ENCODE measurements around the gene TREML1. TPM values are rescaled to one million over a fixed set of nuclear protein-coding genes. Genes with fewer than 3 reads are reported as not detected.
A peak's percentile ranks its signal among the peaks of the same experiment; 100 is the strongest.
"Not testable (repeated sequence)": the region's sequence is repeated elsewhere in the genome, so short reads cannot be mapped to it uniquely, and the experiment has no call there.

Gene TREML1, protein sequence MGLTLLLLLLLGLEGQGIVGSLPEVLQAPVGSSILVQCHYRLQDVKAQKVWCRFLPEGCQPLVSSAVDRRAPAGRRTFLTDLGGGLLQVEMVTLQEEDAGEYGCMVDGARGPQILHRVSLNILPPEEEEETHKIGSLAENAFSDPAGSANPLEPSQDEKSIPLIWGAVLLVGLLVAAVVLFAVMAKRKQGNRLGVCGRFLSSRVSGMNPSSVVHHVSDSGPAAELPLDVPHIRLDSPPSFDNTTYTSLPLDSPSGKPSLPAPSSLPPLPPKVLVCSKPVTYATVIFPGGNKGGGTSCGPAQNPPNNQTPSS
- not detected in 2 replicates for total RNA-seq

DNA sequence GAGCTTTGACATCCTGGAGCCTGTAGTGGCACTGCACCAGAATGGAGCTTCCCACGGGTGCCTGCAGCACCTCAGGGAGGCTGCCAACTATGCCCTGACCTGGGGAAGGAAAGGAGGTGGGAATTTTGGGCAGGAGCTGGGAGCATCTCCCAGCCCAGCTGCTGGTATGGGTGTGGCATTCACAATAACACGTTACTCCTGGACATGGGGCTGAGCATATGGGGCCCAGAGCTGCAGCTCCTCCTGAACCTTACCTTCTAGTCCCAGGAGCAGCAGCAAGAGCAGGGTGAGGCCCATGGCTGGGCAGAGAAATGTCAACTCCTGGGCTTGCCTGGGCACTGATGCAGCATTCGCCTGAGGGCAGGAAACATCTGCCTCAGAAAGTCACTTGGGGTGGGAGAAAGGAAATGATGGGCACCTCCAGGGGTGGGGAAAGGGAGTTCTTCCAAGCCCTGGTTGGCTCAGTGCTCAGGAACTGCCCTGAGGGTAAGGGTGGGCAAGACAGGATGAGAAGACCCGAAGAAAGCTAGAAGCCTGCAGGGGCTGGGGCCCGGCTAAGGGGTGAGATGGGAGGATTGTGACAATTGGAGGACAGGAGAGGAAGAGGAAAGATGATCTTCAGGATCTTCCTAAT is at the start of gene TREML1:
TSS of gene TREML1 (minus strand) at position 356 of the 634 bp plus-strand sequence. CDS start at position 297, 59 bp downstream.
- no peak for DNase-seq (ENCODE audit: low read depth in 2 of 2)

DNA sequence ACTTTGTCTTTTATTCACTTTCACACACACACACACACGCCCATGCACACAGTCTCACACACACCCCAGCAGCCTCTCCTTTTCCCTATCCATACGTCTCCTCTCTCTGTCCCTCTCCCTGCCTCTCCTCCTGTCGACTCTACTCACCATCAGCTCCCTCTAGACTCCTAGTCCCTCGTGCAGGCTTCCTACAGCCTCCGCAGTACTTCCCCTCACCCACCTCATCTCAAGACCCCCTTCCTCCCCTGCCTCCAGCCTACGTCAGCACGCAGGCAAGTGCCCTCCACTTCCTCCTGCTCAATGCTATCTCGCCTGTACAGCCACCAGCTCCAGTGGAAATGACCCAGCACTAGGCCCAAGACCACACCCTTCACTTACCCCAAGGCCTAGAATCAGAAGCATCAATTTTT is 47.6 kb upstream of the TREML1 start:
- no peak for DNase-seq (ENCODE audit: low read depth in 2 of 2)

DNA sequence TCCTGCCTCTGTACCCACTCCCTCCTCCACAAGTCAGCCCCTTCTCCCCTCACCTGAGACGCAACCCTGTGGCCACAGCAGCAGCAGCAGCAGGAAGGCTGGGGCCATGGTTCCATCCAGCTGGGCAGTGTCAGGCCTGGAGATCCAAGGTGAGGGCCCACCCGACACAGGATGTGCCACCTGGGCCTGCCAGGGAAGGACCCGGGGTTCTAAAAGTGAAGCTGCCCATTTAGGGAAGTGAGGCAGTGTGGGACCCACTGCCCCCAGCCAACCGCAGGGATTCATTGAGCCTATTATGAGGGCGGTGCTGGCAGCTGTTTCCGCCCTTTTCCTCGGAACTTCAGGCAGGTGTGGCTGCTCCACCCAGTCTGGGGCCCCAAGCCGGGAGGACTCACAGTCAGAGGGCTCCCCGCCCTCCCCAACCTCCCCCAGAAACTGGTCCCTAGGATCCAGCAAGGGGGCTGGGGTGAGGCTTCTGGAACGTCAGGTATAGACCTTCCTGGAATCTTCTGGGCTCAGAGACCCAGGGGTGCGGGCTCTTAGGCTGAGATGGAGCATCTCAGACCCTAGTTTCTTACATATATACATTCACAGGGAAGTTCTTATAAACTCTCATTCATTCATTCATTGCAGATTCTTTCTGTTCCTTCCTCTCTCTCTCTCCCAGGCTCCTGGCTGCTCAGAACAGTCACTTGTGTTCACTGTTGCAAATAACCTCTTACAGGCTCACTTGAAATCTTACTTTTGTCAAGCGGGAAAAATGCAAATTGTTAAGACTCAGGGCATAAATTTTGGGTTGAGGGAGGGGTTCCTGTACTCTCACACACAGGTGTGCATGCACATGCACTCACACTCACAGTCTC is 47.0 kb upstream of the TREML1 start, which contains the start of gene TREML2:
TSS of gene TREML2 (minus strand) at position 249 of the 863 bp plus-strand sequence. CDS start at position 108, 141 bp downstream.
- DNase-seq (ENCODE audit: low read depth in 2 of 2), result no peak

DNA sequence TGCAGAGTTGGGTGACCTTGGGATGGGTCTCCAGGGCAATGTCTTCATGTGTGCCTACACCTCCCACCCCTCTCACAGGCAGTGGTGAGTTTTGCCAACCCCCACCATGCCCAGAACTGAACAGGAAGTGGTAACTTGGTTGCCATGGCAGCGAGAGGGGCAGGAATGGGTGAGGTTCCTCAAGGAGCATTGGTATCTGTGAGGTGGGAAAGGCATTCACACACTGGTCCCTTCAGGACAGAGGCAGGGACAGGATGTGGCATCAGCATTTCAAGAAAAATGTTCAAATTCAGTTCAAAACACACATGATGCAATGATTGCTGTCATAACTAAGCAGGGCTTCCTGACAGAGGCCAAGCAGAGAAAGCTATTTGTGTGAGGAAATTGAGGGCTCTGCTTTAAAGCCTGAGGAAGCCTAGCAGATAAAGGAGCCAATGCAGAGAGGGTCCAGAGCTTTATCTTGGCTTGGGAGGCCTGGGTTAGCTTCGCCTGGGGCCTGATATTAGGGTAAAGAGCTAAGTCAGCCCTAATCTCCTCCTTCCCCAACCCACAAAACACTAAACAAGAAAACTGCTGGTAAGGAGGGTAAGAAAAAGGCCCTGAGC is 46.3 kb upstream of the TREML1 start:
- no peak for DNase-seq (ENCODE audit: low read depth in 2 of 2)

DNA sequence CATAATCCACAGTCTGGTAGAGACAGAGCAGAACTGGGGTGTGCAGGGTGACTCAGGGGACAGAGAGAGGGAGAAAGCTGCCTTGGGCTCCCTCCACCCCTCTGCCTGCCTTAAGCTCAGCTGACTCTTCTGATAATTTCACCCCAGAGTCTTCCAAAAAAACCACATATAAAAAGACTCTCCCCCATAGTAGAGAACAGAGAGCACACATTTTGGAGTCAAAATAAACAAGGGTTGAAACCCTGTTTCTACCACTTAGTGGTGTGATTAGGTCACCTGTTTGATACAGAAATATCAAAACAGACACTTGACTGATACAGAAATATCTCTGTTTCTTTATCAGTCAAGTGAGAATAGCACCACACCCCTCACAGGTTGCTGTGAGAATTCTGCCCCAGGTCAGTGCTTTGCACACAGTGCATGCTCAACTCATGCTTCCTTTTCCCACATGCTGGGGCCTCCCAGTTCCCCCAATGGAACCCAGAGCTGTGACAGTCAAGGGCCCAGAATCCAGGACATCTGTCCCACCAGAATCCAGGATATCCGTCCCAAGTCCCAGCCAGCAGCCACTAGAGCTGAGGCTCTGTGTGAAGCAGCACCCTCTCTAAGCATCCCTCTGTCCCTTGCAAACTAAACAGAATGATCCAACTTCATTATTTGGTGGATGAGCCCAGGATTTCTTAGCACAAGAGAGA is 45.6 kb upstream of the TREML1 start:
- no peak for DNase-seq (ENCODE audit: low read depth in 2 of 2)

DNA sequence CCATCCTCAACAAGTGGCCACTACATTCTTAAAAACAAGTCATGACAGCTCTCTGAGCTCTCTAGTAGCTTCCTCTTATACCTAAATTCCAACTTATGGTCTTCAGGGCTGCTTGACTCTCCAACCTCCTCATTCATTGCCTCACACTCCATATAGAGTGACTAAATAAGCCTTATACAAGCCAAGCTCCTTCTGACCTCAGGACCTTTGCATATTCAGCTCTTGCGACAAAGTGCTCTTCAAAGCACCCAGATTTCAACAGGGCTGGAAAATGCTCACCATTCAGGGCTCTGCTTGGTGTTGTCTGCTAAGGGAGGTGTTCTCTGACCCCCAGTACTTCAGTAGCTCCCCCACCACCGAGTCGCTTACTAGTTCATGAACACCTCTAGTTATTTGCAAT is 43.1 kb upstream of the TREML1 start:
- no peak for DNase-seq (ENCODE audit: low read depth in 2 of 2)

DNA sequence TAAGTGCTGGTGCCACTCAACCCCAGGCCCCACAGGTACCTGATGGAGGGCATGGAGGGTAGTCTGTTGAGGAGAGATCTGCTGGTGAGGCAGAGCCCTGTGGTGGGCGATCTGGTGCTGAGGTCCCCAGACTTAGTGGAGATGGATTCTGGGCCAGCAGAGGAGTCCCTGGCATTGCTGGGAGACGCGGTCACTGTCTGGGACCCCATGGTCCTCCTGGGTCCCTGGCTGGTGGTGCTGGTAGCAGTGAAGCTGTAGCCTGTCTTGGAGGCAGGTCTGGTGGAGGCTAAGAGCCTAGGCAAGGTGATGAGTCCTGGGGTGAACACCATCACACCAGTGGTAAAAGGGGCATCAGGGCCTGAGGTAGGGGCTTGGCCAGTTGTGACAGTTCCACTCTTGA is 40.2 kb upstream of the TREML1 start:
- DNase-seq (ENCODE audit: low read depth in 2 of 2), result no peak

DNA sequence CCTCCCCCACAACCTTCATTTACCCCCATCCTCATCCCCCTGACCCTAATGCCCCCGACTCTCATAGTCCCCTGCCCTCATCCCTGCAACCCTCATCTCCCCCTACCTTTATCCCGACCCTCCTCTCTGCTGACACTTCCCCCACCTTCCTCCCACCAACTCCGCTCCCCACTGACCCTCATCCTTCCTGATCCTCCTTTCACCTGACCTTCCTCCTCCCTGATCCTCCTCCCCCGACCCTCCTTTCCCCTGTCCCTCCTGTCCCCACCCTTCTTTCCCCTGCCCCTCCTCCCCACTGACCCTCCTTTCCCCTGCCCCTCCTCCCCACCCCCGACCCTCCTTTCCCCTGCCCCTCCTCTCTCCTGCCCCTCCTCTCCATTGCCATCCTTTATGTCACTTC is 39.7 kb upstream of the TREML1 start:
- no peak for DNase-seq (ENCODE audit: low read depth in 2 of 2)

DNA sequence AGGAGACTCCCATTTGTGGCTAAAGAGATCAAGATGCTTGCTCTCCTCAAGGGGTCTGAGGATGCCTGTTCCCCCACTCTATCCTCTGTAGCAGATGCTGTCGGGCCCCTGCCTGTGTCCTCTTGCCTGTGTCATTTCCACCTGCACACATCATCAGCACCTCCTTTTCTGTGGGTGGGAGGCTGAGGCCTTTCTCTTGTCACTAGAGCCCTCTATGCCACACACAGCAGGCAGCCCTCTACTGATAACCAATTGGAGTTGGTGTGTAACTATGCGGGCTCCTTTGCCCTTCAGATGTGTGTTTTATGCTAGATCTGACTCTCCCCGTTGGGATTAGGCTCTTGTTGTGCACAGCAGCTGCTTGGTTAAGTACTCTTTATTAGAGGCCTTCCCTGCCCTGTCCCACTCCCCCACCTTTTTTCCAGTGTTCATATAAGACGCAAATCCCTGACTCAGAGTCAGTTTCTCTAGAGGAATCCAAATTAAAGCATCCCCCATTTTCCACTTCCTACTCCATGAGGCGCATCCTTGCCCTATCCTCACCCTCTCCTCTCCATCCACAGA is 39.1 kb upstream of the TREML1 start:
- no peak for DNase-seq (ENCODE audit: low read depth in 2 of 2)

DNA sequence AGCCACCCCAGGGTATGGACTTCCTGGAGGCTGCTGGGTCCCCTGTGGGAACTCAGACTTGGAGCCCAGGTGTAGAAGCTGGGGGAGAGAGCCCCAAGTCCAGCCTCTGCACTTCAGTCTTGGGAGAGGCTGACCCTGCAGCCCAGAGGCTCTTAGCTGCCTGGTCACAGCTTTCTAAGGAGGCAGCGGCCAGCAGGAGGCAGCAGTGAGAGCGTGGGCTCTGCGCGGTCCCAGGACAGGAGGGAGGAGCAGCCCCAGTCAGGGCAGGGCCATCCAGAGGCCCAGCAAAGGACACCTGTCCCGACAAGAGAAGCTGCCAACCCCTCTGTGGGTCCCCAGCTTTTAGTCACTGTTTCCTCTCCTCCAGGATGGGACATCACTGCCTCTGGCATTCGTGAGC is 37.4 kb upstream of the TREML1 start:
- peak; percentile 6 to 33 for DNase-seq (ENCODE audit: low read depth in 2 of 2)

DNA sequence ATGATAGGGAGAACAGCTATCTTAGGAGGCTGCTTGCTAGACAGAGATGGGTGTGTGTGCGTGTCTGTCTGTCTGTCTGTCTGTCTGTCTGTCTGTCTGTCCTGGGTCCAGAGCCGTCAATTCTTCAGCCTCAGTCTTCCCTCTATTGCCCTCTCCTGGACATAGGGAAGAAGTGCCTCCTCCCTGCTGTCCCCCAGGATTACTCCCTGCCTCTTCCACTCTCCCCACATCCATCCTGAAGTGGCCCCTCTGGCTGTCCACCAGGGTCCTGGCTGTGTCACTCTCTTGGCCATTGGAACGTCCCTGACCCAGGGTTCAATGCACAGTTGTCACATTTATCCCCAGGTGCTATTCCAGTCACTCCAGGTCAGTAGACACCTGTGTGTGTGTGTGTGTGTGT is 36.6 kb upstream of the TREML1 start:
- DNase-seq (ENCODE audit: low read depth in 2 of 2), result no peak

DNA sequence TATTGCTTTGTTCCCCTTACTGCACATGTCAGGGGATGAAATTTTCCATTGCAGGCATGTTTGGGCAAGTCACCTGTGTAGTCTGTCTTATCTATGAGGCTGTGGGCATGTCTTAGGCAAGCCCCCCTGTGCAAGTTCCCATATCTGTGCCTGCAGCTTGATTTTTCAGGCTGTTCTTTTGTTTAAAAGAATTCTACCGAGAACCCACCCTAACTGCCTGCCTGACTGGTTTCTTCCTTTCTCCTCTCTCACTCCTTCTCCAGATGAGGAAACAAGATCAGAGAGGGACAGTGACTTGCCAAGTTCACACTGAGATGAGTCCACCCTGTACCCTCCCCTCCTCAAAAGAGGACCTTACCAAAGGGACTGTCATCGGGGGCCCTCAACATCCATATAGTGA is 35.8 kb upstream of the TREML1 start:
- DNase-seq (ENCODE audit: low read depth in 2 of 2), result no peak

DNA sequence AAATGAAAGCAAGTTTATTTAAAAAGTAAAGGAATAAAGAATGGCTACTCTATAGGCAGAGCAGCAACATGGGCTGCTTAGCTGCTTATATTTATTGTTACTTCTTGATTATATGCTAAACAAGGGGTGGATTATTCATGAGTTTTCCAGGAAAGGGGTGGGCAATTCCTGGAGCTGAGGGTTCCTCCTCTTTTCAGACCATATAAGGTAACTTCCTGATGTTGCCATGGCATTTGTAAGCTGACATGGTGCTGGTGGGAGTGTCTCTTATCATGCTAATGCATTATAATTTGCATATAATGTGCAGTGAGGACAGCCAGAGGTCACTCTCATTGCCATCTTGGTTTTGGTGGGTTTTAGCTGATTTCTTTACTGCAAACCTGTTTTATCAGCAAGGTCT is 34.9 kb upstream of the TREML1 start:
- not testable (repeated sequence) for DNase-seq (ENCODE audit: low read depth in 2 of 2)

DNA sequence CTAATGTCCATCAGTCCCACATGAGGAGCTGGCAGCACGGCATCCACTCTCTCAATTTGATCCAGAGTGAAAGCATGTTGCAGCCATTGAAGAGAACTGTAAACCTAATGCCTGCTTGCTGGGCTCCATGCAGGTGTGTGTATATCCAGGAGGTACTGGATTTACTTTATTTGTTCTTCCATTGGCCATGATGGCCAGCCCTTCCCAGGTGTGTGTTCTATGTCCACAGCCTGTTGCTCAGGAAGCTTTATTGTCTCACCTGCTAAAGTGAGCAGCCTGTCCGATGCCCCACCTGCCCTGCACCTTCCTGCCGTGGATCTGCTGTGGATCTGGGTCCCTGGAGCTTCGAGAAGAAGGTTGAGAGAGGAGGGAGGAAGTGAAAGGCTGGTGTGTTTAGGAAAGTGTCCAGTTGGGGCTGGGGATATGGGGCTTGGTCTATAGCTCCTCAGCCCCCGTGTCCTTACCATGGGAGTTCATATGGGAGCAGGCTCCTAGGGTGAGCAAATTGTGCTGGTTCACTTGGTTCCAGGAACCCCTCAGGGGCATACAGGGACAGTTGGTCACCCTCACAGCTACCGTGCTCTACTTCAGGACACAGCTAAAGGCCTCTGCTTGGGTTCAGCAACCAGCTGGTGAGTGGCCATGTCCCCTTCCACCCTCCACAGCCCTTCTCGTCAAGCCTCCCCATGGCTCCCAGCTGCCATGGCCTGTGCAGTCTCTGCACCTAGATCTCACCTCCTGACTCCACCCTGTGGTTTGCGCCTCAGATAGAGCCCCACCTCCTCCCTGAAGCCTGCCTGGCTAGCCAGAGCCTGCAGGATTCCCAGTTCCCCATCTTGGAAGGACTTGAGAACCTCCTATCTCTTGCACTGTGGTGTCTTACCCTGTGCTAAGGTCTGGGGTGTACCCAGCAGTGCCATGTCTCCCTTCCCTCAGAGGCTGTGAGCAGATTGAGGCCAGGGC is 34.1 kb upstream of the TREML1 start:
- no peak for DNase-seq (ENCODE audit: low read depth in 2 of 2)

DNA sequence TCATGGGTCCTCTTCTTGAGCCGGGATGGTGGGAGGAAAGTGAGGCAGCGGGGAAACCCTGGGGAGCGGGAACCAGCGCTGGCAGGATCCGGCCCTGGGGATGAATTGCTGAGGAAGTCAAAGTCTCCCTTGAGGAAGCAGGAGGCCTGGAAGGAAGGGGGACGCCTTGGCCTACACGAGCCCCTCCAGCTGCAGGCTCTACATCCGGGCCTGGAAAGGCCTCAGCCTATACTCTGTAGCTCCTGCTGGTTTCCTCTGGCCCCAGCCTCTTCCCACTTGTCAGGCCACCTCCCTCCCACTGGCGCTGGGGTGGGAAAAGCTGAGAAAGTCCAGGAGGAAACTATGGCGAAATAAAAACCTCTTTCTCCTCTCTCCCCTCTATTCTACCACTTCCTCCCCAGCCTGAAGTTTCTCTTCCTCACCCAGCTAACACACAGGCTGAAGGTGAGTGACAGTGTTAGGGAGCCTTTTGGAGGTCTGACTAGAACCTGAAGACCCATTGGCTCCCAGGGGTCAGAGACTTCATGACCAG is 31.9 kb upstream of the TREML1 start:
- no peak for DNase-seq (ENCODE audit: low read depth in 2 of 2)

DNA sequence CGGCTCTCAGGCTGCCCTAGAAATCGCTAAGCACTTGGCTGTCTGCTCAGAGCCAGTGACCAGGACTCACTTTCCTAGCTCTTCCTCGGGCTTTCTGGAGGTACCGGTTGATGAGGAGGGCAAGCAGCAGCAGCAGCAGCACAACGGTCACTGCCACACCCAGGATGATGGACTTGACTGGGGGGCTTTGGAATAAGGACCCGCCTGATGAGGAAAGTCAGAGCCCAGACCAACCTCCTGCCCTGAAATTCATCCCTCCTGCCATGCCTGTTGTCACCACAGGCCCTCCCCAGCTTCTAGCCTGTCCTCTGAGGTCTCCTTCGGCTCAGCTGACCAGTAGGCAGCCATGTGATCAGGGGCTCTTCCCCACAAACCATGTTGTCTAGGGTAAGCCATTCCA is 30.6 kb upstream of the TREML1 start:
- no peak for DNase-seq (ENCODE audit: low read depth in 2 of 2)

DNA sequence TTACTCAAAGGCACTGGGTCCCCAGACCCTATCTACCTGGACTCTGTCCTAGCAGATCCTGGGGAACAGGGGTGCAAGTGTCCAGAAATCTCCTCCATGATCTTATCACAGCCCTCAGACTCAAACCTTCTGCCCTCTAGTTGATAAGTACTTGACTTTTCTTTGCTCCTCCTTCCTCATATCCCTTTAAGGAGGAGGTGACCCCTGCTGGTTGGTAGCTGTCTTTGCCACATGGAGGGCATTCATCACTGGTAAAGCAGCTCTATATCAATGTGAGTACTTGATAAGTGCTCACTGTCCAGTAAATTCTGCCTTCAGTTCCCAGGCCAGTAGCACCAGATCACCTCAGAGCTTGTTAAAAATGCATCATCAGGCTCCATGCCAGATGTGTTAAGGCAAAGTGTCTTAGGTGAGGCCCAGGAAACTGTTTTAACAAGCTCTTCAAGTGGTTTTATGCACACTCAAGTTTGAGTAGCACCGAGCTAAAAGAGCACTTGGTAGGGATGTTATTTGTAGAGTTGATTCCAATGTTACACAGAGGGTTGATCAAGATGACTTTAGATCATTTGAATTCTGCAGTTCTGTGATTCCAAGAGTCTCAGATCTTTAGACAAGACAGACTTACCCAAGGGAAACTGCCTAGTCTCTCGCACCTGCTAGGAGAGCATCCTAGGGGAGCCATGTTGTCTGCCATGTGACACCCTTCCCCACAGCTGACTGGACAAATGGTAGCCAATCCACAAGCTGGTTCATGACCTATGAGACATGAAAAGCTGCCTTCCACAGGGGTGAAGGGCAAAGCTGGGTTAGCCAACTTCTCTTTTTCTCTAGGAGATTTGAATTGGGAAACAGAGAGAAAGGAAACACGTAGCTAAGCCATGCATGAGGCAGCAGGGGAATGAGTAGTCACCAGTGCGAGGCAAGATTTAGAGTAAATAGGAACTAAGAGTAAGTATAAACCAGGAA is 28.2 kb upstream of the TREML1 start:
- peak; percentile 10 to 74 for DNase-seq (ENCODE audit: low read depth in 2 of 2)

DNA sequence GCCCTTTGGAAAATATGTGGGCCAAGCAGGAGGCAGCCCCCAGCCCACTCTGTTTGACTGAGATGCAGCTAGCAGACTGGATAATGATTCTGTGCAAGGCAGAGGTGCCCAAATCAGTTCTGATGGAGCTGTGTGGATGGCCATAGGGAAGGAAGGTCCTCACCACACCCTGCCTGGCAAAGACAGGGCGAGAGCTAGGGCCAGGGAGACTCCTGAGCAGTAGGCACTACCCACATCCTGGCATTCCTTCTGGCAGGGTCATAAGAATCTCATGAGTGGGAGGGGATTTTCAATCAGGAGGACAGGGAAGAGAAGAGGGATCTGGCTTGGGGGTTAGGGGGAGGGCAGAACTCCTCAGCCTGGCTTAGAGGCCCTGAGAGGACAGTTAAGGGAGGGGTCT is 27.4 kb upstream of the TREML1 start:
- DNase-seq (ENCODE audit: low read depth in 2 of 2), result no peak

All from dermis microvascular lymphatic vessel endothelial cell (primary cell).